SU-DHL-6 (cell line): ENCODE data around the gene LAMC3.

Source experiments
- CTCF ChIP-seq: fragments of 200-600 bp; sonication (generic); IDR thresholded peaks from one replicate; pipeline ENCODE4 v1.5.1; 2017; ENCODE audit warnings: antibody characterized with exemption, mild to moderate bottlenecking, low read length, moderate library complexity; ENCODE audit not compliant: insufficient read depth, poor library complexity, severe bottlenecking
- EZH2phosphoT487 ChIP-seq: fragments of 200-600 bp; sonication (generic), shearing (Covaris generic); conservative IDR thresholded peaks from 2 replicates; pipeline ENCODE4 v1.6.1; 2018; ENCODE audit warnings: mild to moderate bottlenecking, antibody characterized with exemption, low read length, moderate library complexity, mixed read lengths

- no peak for TF ChIP-seq CTCF
- TF ChIP-seq EZH2phosphoT487, result no peak
Observed at GRCh38 chr9:130992682-130993032, 16.3 kb upstream of the LAMC3 start.
